HEK293 (cell line): ENCODE results near the gene SERPINB11.

Experiments
- CTCF ChIA-PET: fragments of 350-600 bp; formaldehyde crosslinking; extraction: SDS; loops from one replicate; lab custom pipeline; 2021; ENCODE audit warnings: antibody characterized with exemption; lab: Yijun Ruan, JAX
- POLR2A ChIA-PET: fragments of 300-600 bp; formaldehyde crosslinking; extraction: SDS; loops from one replicate; lab custom pipeline; 2020; ENCODE audit warnings: antibody characterized with exemption, inconsistent platforms; lab: Yijun Ruan, JAX
- H3K27ac ChIP-seq: fragments of 200-500 bp; sonication (Bioruptor generic); 2 replicates; pipeline ENCODE4 v1.5.1; 2014; ENCODE audit warnings: low read depth, low read length, control low read depth, inconsistent platforms; ENCODE audit errors: extremely low read depth
- H3K36me3 ChIP-seq, 2 experiments: fragments of 200-500 bp in 1 of 2; sonication (Bioruptor generic) in 1 of 2; 1 replicate in 1 of 2; 2 replicates in 1 of 2; pipeline ENCODE4 v1.5.1; 2014 to 2017; ENCODE audit warnings: inconsistent platforms in 2 of 2, low read length in 2 of 2; ENCODE audit not compliant: control insufficient read depth in 2 of 2, insufficient read depth in 1 of 2
- H3K4me1 ChIP-seq: fragments of 200-500 bp; sonication (Bioruptor generic); 2 replicates; pipeline ENCODE4 v1.5.1; 2014; ENCODE audit warnings: mild to moderate bottlenecking, low read length, inconsistent platforms; ENCODE audit not compliant: control insufficient read depth, insufficient read depth
- H3K4me3 ChIP-seq: 2 replicates; pipeline ENCODE4 v1.5.1; 2011; ENCODE audit warnings: low read depth, mild to moderate bottlenecking, control low read depth, low read length, moderate library complexity
- H3K9me3 ChIP-seq: fragments of 200-500 bp; sonication (Bioruptor generic); 2 replicates; pipeline ENCODE4 v1.5.1; 2014; ENCODE audit warnings: low read depth, low read length, inconsistent platforms; ENCODE audit not compliant: control insufficient read depth, insufficient read depth
- FEZF1 ChIP-seq: fragments of 450-650 bp; formaldehyde crosslinking; IDR thresholded peaks from 2 replicates; pipeline ENCODE4 v1.5.1; 2016; ENCODE audit warnings: missing biosample characterization, missing genetic modification characterization
- GLIS2 ChIP-seq: fragments of 450-650 bp; formaldehyde crosslinking; IDR thresholded peaks from 2 replicates; pipeline ENCODE4 v1.5.1; 2016; ENCODE audit warnings: missing biosample characterization, missing genetic modification characterization
- TCF7L2 ChIP-seq: IDR thresholded peaks from 2 replicates; pipeline ENCODE4 v1.6.1; 2011; ENCODE audit warnings: low read depth, mild to moderate bottlenecking, inconsistent platforms, low read length, moderate library complexity, borderline replicate concordance
- YY2 ChIP-seq: fragments of 450-650 bp; formaldehyde crosslinking; IDR thresholded peaks from 2 replicates; pipeline ENCODE4 v1.5.1; 2016; ENCODE audit warnings: missing biosample characterization, missing genetic modification characterization
- ZFP3 ChIP-seq: fragments of 450-650 bp; formaldehyde crosslinking; IDR thresholded peaks from 2 replicates; pipeline ENCODE4 v1.5.1; 2016; ENCODE audit warnings: low read depth, missing biosample characterization, missing genetic modification characterization
- ZNF112 ChIP-seq: fragments of 450-650 bp; formaldehyde crosslinking; IDR thresholded peaks from 2 replicates; pipeline ENCODE4 v1.5.0; 2017; ENCODE audit warnings: missing biosample characterization, missing genetic modification characterization
- ZNF248 ChIP-seq: fragments of 450-650 bp; formaldehyde crosslinking; IDR thresholded peaks from 2 replicates; pipeline ENCODE4 v1.5.1; 2017; ENCODE audit warnings: missing biosample characterization, missing genetic modification characterization
- ZNF48 ChIP-seq: fragments of 450-650 bp; formaldehyde crosslinking; IDR thresholded peaks from 2 replicates; pipeline ENCODE4 v1.5.1; 2016; ENCODE audit warnings: missing biosample characterization, missing genetic modification characterization
- ZNF610 ChIP-seq: fragments of 450-650 bp; formaldehyde crosslinking; IDR thresholded peaks from 2 replicates; pipeline ENCODE4 v1.5.1; 2016; ENCODE audit warnings: missing biosample characterization, missing genetic modification characterization, borderline replicate concordance
- ZNF658 ChIP-seq: fragments of 450-650 bp; formaldehyde crosslinking; IDR thresholded peaks from 2 replicates; pipeline ENCODE4; 2016; ENCODE audit warnings: missing biosample characterization, missing genetic modification characterization
- TF ChIP-seq, protein P1 (sequence below): fragments of 450-650 bp; formaldehyde crosslinking; IDR thresholded peaks from 2 replicates; pipeline ENCODE4 v1.5.1; 2016; ENCODE audit warnings: missing biosample characterization, missing genetic modification characterization, borderline replicate concordance
- TF ChIP-seq, protein P2 (sequence below): fragments of 450-650 bp; formaldehyde crosslinking; IDR thresholded peaks from 2 replicates; pipeline ENCODE4 v1.5.1; 2016; ENCODE audit warnings: missing biosample characterization, missing genetic modification characterization
- TF ChIP-seq, protein P3 (sequence below): fragments of 450-650 bp; formaldehyde crosslinking; IDR thresholded peaks from 2 replicates; pipeline ENCODE4 v1.5.1; 2017; ENCODE audit warnings: missing biosample characterization, missing genetic modification characterization

The SERPINB11 gene

DNA sequence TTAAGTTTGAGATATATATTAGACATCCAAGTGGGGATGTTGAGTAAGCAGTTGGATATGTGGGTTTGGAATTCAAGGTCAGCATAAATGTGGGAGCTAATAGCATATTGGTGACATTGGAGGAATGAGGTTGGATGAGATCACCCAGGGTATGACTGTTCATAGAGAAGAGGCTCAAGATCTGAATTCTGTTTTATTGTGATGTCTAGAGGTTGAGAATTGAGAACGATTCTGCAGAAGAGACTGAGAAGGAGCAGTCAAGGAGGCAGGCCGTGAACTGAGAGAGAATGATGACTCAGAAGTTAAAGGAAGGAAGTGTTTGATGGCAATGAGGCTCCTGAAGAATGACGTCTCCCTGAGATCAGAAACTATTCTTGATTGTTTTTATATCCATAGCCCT is 5.9 kb downstream of the SERPINB11 start (continued):
- TF ChIP-seq, protein P1, sequence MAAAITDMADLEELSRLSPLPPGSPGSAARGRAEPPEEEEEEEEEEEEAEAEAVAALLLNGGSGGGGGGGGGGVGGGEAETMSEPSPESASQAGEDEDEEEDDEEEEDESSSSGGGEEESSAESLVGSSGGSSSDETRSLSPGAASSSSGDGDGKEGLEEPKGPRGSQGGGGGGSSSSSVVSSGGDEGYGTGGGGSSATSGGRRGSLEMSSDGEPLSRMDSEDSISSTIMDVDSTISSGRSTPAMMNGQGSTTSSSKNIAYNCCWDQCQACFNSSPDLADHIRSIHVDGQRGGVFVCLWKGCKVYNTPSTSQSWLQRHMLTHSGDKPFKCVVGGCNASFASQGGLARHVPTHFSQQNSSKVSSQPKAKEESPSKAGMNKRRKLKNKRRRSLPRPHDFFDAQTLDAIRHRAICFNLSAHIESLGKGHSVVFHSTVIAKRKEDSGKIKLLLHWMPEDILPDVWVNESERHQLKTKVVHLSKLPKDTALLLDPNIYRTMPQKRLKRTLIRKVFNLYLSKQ (tag by site-specific recombination), result no peak

DNA sequence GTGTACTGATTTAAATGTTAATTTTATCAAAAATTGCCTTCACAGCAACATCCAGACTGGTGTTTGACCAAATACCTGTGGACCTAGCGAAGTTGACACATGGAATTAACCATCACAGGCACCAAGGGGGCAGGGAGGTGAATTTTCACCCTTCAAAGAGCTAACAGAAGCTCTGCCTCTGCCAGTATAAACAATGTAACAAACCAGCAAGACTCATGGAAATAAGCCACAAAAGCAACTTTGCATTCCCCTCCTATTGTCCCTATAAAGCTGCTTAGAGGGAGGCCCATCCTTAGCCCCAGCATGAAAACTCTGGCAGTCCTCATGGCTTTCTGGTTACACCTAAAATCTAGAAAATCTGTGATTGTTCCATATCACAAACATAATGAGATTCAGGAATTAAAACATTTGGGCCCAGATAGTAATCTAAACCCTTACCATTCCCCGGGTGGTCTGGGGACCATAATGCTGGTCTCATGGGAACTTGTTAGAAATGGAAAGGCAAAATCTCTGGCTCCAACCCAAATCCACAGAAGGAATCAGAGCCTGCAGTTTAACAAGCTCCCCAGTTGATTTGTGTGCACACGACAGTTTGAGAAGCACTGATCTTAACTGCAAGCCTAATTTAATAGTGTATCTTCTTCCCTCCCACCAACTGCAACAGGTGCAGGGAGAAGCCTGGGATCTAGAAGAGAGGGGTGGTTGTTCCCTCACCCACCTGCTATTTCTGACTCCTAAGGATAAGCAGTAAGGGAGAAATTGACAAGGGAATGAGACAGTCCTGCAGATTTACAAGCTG is 23.1 kb downstream of the SERPINB11 start:
- Histone ChIP-seq H3K9me3 (no peaks in the 10 kb centered on the region), H3K36me3 (no peaks in the 10 kb centered on the region), H3K4me3 (no peak overlapping the region), H3K27ac (peak overlapping the region; percentile 53; the same call in 1 of the 2 replicates), H3K4me1 (peaks cover 7% of the 10 kb centered on the region; the same call in 1 of the 2 replicates)
- CTCF ChIA-PET, result no interaction called here
- POLR2A ChIA-PET, result no interaction called here
- TF ChIP-seq YY2 (tag by site-specific recombination) (no peak), ZNF112 (tag by site-specific recombination) (no peak), ZFP3 (tag by site-specific recombination) (no peak)
- TF ChIP-seq, protein P2, sequence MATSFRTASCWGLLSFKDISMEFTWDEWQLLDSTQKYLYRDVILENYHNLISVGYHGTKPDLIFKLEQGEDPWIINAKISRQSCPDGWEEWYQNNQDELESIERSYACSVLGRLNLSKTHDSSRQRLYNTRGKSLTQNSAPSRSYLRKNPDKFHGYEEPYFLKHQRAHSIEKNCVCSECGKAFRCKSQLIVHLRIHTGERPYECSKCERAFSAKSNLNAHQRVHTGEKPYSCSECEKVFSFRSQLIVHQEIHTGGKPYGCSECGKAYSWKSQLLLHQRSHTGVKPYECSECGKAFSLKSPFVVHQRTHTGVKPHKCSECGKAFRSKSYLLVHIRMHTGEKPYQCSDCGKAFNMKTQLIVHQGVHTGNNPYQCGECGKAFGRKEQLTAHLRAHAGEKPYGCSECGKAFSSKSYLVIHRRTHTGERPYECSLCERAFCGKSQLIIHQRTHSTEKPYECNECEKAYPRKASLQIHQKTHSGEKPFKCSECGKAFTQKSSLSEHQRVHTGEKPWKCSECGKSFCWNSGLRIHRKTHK, result no peak

DNA sequence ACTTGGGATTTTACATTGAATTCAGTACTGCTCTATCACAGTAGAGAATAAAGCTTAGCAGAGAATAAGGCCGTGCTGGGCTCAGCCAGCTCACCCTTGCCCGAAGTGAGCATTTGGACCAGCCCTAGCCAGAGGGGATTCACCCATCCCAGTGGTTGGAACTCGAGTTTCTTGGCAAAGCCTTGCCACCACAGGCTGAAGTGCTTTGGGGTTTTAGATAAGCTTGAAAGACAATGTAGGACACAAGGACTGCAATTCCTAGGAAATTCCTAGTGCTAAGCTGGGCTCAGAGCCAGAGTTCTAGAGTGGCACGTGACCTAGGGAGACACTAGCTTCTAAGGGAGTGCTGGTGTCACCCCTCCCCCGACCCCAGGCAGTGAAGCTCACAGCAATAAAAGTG is 28.0 kb downstream of the SERPINB11 start:
- no peaks in the 10 kb centered on the region for H3K36me3 ChIP-seq
- H3K27ac ChIP-seq, result no peak overlapping the region
- no peak overlapping the region for H3K4me3 ChIP-seq
- H3K9me3 ChIP-seq, result no peaks in the 10 kb centered on the region
- TF ChIP-seq TCF7L2 (no peak), ZNF610 (tag by site-specific recombination) (no peak)
- POLR2A ChIA-PET, result no interaction called here
- CTCF ChIA-PET, result no interaction called here
- peaks cover 2% of the 10 kb centered on the region; the same call in 1 of the 2 replicates for H3K4me1 ChIP-seq

DNA sequence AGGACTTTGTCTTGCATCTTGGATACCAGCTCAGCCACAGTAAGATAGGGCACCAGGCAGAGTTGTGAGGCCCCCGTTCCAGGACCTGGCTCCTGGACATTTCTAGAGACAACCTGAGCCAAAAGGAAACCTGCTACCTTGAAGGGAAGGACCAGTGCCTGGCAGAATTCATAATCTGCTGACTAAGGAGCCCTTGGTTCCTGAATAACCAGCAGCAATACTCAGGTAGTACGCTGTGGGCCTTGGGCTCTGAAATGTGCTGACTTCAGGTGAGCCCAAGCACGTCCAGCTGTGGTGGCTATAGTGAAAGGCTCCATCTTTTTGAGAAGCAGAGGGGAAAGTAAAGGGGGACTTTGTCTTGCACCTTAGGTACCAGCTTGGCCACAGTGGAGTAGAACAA is 28.5 kb downstream of the SERPINB11 start:
- no peak for TF ChIP-seq GLIS2 (tag by site-specific recombination)
- no peak for TF ChIP-seq ZNF48 (tag by site-specific recombination)
- TF ChIP-seq FEZF1, result no peak
- no peak for TF ChIP-seq ZNF658 (tag by site-specific recombination)
- TF ChIP-seq, protein P3, sequence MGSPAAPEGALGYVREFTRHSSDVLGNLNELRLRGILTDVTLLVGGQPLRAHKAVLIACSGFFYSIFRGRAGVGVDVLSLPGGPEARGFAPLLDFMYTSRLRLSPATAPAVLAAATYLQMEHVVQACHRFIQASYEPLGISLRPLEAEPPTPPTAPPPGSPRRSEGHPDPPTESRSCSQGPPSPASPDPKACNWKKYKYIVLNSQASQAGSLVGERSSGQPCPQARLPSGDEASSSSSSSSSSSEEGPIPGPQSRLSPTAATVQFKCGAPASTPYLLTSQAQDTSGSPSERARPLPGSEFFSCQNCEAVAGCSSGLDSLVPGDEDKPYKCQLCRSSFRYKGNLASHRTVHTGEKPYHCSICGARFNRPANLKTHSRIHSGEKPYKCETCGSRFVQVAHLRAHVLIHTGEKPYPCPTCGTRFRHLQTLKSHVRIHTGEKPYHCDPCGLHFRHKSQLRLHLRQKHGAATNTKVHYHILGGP (tag by site-specific recombination), result no peak
- no peak for TF ChIP-seq ZNF248 (tag by site-specific recombination)
- H3K4me1 ChIP-seq, result no peaks in the 10 kb centered on the region; the same call in 1 of the 2 replicates
- ChIA-PET CTCF (no interaction called here), POLR2A (no interaction called here)
- H3K27ac ChIP-seq, result no peak overlapping the region
- H3K4me3 ChIP-seq, result no peak overlapping the region
- H3K9me3 ChIP-seq, result no peaks in the 10 kb centered on the region
- no peaks in the 10 kb centered on the region for H3K36me3 ChIP-seq
